ENCODE measurements around the gene FN1.

The FN1 gene

DNA sequence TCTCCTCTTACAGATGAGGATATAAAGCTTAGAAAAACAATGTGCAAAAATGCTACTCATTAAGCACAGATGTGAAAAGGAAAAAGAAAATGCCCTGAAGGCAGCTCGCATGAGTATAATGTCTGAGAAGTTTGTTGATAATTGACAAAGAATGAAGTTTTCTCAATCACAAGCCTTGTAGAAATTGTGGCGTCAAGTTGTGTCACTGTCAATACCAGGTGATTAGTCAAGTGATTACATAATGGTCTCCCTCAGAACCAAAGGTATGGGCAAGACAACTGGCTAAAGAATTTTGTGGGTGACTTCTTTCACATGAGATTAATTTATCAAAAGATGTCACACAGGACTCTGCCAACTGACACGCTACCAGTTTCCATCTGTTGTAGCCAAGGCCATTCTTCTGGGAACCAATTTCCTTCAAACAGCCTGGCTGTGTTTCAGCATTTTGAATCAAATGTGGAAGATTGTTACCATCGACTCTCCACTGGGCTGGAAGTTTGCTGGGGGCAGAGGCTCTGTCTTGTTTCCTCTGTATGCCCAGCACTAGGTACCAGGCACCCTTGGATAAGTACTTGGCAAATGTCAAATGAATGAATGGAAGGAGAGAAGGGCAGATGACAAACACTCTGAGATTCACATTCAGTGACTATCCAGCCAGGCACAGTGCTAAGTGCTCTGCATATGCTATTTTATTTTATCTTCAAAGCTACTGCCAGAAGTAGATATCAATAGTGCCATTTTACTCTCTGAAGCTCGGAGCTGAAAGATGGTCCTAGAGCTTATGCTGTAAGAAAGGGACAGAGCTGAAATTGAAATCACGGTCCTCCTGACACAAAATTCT, 5.9 kb upstream of the FN1 start:
- no peak for DNase-seq (ENCODE audit: low read depth)

DNA sequence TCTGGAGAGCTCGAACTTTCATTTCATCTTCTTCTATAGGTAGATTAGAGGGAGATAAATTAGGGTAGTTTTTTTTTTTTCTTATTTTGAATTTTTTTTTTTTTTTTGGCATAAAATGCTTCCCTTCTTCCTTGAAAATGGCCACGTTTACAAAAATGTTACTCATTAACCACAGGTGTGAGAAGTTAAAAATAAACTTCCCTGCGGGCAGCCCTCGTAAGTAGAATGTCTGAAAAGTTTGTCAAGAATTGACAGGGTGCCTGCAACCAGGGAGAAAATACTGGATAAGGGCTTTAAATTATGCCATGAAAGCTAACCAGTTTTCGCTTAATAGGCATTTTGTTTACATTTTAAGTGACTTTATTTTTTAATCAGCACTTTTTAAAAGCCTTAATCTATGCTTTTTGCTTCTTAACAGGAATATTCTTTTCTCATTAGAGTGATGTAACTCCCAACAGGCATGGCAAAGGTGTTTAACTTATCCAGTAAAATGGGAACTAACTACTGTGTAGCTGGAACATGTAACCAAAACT, 4.2 kb upstream of the FN1 start:
- DNase-seq (ENCODE audit: low read depth) = no peak

DNA sequence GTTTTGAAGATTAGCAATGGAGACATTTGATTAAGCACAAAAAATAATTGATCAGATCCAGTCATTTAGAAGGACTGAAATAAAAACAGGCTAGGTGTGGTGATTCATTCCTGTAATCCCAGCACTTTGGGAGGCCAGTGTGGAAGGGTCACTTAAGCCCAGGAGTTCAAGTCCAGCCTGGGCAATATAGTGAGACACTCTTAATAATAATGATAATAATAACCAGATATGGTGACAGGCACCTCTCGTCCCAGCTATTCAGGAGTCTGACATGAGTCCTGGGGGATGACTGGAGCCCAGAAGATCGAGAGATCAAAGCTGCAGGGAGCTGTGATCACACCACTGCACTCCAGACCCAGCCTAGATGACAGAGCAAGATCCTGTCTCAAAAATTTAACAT, 3.5 kb upstream of the FN1 start:
- DNase-seq (ENCODE audit: low read depth) = no peak

DNA sequence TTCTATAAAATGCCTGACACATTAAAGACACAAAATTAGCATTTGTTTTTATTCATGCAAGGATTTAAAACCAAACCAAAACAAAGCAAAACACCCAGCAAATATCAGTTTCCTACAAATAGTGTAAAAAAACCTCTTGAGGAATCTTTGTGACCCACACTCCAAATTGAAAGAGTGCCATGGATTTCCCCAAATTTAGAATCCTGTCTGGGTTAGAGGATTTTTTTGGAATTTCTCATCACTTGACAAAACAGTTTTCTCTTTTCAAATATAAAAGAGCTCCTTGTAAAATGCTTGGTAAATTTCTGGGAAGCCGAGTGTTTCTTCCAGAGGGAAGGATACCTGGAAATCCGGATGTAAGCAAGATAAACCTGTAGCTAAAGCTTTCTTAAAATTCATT, 1.7 kb upstream of the FN1 start:
- no peak for DNase-seq (ENCODE audit: low read depth)

DNA sequence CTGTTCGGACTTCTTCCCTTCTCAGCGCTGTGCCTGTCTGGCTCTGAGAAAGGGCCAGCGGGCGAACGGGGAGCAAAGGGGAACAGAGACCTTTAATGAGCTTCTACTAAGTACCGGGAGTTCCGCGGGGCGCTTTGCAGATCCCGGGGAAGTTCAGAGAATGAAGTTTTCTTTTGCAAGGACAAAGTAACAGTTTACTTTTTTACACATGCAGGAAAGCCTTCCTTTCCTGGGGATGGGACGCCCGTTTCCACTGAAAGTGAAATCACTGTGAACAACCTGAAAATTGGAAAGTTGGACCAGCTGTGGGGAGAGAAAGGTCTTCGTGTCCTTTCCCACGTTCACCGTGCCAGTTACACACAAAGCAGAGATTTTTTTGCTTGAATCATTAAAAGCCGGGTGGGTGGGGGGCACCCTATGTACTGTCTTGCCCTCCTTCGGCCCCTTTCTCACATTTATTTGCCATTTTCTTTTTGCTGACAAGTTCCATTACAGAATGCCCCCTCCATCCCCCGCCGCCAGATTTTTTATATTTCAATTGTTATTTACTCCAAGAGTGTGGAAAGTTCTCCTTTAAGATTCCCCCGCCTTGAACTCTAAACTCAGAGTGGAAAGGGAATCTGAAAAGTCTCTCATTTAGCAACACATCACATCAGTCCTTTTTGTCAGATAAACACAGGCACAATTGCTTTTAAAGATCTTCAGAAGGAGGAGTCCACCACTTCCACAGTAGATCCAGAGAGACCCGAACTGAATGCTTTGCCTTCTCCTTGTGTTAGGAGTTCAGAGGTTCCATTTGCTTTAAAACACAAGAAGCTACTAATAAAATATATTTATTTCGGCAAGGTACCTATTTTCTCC, 1.1 kb upstream of the FN1 start:
- DNase-seq (ENCODE audit: low read depth) = no peak

DNA sequence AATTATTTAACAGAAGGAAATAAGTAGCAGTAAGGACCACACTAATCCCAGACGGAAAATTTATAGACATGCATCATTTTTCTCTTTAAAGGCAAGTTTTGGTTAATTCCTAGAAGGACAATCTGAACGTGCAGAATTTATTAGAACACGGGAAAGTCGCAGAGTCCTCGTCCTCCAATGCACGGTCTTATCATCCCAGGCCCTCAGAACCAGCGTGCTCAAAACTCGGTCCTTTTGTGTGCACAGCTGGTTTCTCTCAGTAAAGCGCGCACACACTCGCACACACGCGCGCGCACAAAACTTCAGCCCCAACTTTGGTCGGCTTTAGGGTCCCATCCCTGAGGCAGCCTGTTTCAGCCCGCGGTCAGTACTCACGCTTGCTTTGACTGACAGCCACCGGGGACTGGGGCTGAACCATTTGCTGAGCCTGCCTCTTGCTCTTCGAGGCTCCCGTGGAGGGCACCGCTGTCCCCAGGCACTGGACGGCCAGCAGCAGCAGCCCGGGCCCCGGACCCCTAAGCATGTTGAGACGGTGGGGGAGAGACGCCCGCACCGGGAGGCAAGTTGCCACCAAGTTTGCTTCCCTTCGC, 493 bp downstream of the FN1 start:
- DNase-seq (ENCODE audit: low read depth) = no peak

DNA sequence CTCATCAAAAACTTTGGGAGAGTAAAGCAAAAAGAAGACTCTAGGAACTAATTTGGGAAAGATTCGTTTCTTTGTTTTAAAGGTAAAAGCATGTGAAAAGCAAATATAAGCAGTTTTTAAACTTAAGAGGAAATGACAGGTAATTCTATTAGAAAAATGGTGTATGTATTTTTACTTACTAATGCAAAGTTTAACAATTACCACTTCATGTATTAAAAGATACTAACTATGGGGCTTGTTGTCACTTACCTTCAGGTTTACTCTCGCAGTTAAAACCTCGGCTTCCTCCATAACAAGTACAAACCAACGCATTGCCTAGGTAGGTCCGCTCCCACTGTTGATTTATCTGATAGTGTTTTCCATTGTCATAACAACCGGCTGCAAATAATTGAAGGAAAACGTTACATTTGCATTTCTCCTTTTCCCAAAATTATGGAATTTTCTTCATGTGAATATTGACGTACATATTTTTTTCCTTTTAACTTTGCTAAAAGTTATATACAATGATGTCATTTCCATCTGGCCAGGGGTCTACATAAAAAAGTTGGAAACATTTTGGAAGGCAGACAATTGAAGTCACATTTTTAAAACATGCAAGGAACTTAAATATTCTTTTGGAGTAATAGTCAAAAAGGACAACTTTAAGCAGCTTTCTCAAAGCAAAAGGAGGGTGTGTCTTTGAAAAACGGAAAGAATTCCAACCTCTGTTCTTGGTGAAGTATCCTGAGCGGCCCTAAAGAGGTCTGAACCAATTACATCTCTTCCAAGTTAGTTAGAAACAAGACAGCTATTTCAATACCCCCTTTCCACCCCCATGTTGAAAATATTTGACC, 1.2 kb downstream of the FN1 start:
- no peak for DNase-seq (ENCODE audit: low read depth)

DNA sequence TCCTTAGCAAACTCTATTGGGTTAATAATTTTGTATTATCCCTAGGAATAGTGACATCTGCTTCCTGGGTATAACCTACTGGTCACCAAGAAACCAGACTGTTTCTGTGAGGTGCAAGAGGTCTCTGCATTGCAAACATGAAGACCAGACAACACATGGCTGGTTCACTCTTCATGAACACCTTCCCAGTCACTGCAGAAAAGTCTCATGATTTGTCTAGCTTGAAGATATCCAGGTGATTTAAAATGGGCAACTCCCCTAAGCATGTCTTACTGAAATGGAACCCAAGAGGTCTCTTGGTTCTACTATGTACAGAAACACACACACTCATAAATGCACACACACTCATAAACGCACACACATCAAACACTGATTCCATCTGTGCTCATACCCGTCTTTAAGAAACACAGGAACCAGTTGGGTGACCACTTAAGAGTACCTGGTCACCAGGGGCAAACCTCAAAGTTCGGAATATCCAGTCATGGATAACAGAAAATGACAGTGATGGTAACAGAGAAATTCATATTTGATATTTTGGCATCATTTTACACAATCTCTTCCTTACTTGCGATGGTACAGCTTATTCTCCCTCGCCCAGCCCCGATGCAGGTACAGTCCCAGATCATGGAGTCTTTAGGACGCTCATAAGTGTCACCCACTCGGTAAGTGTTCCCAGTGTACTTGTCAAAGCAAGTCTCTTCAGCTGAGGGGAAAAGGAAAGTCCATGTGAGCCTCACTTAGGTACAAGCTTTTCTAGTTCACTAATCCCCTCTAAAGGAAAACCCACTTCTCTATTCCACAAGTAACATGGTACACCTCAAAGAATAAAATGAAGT, 2.9 kb downstream of the FN1 start:
- no peak for DNase-seq (ENCODE audit: low read depth)

DNA sequence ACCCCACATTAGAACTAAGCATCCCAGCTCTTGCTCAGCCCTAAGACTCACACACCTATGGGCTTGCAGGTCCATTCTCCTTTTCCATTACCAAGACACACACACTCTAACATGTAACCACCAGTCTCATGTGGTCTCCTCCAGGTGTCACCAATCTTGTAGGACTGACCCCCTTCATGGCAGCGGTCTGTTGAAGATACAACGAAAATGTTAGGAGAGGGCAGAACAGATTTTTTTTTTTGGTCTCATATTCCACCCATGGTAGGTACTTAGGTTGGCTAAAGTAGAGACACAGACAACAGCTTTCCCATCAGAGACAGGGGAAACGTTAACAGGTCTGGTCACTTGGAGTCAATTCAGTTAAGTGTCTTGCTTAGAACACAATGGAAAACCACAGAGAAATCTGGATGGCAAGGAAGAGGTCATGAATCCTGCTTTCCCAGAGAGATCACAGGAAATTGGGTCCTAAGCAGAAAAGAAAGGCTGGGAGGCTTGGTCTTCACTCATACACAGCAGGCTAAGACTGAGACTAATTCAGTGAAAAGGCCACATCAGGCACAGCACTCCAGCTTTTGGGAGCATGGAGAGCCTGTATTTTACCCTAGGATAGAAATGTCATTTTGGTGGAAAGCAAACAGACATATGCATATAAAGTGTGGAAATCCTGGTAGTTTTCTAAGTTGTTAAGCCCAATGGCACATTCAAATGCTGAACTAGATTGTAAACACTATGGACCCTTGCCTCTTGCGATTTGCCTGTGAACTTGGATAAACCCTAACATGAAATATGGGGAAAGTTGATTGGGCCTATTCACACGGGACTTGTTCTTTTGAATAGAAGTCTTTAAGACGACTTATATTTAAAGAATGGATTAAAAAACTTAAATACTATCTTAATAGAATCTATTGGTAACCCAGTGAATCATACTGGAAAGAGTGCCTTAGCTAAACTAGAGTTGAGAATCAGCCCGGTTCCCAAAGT, 3.8 kb downstream of the FN1 start:
- no peak for DNase-seq (ENCODE audit: low read depth)

DNA sequence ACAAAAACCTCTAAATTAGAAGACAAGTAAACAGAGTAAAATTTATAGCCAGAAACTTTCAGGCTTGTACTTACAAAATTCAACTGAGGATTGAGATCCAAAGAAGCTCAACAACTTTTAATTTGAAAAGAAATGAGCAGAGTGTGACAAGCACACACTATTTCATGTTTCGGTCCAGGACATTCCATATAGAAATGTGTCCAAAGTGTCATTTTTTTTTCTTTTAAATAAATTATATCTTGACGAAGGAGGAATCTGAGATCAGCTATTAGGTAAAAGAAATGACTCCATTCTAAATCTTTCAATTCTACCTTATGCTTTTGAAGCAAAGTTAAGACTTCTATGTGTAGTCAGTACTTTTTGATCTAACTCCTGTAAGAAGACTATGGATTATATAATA, 4.6 kb downstream of the FN1 start:
- DNase-seq (ENCODE audit: low read depth) = no peak

DNA sequence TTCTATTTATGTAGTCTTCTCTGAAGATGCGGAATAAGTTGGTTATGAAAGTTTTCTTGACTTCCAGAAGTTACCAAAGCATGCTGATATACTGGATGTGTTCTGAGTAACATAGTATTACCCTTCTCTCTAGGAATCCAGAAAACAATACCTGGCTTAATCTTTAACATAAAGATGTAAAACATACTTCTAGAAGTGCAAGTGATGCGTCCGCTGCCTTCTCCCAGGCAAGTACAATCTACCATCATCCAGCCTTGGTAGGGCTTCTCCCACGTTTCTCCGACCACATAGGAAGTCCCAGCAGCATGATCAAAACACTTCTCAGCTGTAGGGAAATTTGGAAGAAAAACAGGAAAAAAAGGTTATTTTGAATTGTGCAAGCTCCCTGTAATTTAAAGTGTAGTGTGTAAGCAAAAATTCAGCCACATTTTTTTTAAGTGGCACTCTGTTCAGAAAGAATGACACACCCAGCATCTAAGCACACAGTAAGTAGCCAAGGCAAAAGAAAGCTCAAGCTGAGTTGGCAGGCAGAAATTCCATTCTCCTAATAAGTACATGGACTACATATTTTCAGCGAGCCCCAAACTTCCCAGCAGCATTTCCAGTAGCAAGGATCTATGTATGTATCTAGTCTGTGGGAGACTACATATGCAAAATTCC, 5.2 kb downstream of the FN1 start:
- DNase-seq (ENCODE audit: low read depth) = no peak

DNA sequence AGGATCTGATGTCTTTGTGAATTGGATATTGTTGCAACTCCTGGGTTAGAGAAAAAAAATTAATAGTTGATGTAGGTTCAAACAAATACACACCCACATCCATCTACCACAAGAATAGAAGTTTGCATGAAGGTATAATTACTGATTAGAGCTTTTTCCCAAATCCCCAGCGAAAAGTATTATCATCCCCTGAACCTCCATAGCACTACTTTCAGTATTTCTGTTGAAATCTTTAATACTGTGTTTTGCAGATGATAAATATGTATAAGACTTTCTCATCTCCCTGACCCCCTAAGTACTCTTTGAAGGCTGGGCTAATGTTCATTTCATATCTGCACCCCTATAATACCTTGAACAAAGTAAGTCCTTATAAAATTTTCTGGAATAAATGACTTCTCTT, 6.4 kb downstream of the FN1 start:
- no peak for DNase-seq (ENCODE audit: low read depth)

DNA sequence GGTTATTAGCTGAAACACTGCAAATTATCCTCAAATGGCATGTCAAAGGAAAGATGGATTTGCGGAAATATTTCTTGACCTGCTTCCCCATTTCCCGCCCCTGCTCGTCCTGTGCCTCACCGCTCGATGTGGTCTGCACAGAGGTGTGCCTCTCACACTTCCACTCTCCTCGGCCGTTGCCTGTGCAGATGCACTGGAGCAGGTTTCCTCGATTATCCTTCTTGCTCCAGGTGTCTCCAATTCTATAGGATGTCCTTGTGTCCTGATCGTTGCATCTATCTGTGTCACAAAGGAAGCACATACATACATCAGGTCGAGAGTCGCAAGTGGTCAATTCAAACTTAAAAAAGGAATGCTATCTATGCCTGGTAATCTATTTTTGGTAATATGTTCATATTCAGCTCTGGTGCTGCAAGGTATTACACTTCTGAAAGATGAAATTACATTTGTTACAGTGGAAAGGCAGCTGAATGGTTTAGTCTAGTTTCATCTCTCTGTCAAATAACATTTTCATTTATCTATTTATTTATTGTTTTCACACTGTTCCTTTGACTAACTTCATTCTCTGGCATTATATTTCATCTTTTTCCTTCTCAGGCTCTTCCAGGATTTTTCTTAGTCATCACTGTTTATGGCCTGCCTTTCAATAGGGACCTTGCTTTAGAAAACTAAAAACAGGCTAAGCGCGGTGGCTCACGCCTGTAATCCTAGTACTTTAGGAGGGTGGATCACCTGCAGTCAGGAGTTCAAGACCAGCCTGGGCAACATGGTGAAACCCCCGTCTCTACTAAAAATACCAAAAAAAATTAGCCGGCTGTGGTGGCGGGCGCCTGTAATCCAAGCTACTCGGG, 7.6 kb downstream of the FN1 start:
- no peak for DNase-seq (ENCODE audit: low read depth)

DNA sequence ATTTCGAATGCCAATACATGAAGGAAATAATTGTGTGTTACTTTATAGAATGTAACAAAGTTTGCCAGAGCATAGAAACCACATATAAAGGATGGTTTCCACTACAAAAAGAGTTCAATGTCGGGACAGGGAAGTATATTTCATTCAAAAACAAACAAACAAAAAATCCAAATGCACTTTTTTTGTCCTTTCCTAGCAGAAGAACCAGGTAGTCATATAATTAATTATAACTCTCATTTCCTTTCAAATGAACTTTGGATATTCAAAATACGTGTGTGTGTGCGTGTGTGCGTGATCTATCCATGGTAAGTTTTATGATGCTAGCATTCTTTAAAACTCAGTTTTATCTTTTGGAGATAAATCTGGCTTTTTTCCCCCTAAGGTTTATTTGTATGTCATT, 8.3 kb downstream of the FN1 start:
- no peak for DNase-seq (ENCODE audit: low read depth)

DNA sequence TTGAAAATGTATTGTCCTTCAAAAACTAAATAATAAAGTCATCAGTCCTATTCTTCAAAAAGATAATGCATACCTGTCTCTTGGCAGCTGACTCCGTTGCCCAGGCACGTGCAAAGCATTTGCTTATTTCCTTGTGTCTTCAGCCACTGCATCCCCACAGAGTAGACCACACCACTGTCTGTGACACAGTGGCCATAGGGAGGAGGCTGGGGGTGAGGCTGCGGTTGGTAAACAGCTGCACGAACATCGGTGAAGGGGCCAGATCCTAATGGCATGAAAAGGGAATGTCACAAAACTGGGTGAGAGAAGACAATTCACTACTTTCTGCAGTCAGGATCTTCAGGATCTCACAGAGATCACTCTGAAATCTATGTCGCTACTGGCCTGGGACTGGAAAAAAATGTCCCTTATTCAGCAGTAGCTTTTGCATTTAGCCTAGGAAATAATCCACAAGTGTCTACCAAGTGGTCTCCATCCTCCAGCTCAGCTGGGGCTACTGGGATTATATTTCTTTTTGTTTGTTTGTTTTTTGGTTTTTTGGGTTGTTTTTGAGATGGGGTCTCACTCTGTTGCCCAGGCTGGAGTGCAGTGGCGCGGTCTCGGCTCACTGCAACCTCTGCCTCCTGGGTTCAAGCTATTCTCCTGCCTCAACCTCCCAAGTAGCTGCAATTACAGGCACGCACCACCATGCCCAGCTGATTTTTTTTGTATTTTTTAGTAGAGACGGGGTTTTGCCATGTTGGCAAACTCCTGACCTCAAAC, 10.7 kb downstream of the FN1 start:
- no peak for DNase-seq (ENCODE audit: low read depth)

DNA sequence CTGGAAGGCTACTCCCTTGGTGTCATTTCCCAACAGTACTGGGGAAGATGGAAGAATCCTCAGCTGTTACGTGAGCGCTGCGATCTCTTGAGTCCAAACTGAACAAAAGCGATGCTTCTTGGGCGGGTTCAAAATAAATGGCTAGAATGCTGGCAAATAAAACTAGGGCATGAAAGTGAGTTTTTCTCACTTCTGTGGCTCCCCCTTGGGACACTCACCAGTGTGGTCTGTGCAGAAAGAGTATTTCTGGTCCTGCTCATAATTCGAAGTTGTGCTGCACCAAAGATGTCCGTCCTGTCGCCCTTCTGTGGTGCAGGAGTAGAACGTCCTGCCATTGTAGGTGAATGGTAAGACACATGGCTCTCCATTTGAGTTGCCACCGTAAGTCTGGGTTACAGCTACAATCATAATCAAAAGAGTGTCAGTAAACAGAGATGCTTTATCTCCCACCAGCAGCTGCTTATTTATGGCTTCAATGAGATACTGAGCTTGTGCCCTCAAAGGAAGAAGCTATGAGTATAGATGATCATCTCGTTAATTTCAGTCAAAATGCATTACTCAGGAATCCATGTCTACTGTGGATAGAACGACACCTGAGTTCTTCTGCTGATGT, 11.8 kb downstream of the FN1 start:
- DNase-seq (ENCODE audit: low read depth) = no peak

DNA sequence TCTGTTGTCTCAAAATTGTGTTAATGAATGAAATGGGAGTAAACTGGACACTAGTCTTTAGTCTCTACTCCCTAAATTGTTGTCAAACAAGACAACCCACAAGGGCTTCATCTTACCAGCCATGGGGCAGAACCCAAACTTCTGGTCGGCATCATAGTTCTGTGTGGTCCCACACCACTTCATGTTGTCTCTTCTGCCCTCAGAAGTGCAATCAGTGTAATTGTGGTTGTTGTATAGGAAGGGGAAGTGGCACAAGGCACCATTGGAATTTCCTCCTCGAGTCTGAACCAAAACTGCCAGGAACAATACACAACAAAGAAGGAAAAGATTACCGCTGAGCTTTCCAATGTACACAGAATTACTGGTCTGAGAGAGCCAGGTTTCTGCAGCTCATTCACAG, 12.6 kb downstream of the FN1 start:
- no peak for DNase-seq (ENCODE audit: low read depth)
